ENCODE results near the gene SYS1. TPM values are rescaled to one million over a fixed set of nuclear protein-coding genes. Genes with fewer than 3 reads are reported as not detected.

Gene SYS1
- total RNA-seq: 24.5 and 28.0 TPM in 2 replicates
- 16.9 and 20.0 TPM in 2 replicates for polyA plus RNA-seq

DNA sequence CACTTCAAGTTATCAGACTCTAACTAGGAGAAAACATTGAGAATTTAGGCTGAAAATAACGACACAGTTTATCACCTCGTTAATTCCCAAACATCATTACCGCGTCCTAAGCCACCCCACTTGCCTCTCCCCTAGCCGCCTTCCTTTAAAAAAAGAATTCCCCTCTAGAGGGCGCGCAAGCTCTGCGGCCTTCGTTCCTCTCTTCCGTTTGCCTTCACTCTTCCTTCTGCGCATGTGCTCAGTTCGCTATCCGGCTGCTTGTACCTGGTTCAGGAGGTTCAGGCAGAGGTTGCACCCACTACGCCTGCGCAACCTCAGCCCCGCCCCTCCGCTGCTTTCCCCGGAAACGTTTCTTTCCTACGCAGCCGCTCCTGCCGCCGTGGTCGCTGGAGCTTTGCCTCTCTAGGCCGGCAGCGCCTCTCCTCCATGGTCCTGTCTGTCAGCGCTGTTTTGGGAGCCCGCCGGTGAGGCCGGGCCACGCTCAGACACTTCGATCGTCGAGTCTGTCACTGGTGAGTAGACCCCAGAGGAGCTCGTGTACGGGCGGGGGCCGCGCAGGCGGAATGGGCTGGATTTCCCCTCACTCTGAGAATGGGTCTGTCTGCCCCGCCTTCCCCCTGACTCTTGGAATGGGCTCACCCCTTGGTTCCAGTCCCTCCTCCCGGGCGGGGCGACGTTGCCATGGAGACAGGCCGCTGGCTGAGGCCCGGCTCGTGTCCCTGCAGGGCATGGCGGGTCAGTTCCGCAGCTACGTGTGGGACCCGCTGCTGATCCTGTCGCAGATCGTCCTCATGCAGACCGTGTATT lies at the start of gene SYS1:
TSS of gene SYS1 (plus strand) at position 353 of the 807 bp plus-strand sequence. CDS start at position 729, 376 bp downstream.
- TF ChIP-seq, protein P1, sequence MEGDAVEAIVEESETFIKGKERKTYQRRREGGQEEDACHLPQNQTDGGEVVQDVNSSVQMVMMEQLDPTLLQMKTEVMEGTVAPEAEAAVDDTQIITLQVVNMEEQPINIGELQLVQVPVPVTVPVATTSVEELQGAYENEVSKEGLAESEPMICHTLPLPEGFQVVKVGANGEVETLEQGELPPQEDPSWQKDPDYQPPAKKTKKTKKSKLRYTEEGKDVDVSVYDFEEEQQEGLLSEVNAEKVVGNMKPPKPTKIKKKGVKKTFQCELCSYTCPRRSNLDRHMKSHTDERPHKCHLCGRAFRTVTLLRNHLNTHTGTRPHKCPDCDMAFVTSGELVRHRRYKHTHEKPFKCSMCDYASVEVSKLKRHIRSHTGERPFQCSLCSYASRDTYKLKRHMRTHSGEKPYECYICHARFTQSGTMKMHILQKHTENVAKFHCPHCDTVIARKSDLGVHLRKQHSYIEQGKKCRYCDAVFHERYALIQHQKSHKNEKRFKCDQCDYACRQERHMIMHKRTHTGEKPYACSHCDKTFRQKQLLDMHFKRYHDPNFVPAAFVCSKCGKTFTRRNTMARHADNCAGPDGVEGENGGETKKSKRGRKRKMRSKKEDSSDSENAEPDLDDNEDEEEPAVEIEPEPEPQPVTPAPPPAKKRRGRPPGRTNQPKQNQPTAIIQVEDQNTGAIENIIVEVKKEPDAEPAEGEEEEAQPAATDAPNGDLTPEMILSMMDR (IDR thresholded peaks at IDR 0.05; ENCODE audit: low read depth, low read length): peak; percentile 81
- peaks cover 14% of the 10 kb centered on the region for H3K4me1 ChIP-seq (ENCODE audit: low read depth)
- H3K36me3 ChIP-seq: peaks cover 6% of the 10 kb centered on the region
- peak; percentile 98 to 99 for DNase-seq (ENCODE audit: low read depth in 1 of 2, low spot score in 1 of 2)
- peak within 1 kb of the TSS; percentile 71 for H3K4me3 ChIP-seq
- no peaks in the 10 kb centered on the region for H3K9me3 ChIP-seq (ENCODE audit: low read depth)
- H3K27ac ChIP-seq: peak within 1 kb of the TSS; percentile 94
- no peaks in the 10 kb centered on the region for H3K27me3 ChIP-seq

DNA sequence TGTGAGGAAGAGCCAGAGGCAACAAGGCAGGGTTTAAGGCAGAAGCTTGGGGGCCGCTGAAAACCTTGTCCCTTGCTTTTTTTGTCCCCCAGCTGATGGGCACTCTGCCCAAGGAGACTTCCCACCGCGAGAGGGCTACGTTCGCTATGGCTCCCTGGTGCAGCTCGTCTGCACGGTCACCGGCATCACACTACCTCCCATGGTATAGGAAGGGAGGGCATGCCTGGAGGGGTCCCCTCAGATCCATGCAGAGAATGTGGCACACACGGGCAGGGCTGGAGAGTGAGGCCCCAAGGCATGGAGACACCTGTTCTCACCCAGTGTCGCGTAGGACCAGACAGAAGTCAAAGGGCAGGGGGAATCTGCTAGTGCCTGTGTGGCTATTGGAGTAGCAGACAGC lies 49.0 kb upstream of the SYS1 start:
- Histone ChIP-seq H3K27ac (no peak overlapping the region), H3K9me3 (ENCODE audit: low read depth) (no peaks in the 10 kb centered on the region), H3K27me3 (peaks cover 6% of the 10 kb centered on the region), H3K4me3 (no peak overlapping the region), H3K4me1 (ENCODE audit: low read depth) (no peaks in the 10 kb centered on the region), H3K36me3 (no peaks in the 10 kb centered on the region)
- DNase-seq (ENCODE audit: low read depth in 1 of 2, low spot score in 1 of 2): no peak
- TF ChIP-seq, protein P1 (IDR thresholded peaks at IDR 0.05; ENCODE audit: low read depth, low read length): no peak

DNA sequence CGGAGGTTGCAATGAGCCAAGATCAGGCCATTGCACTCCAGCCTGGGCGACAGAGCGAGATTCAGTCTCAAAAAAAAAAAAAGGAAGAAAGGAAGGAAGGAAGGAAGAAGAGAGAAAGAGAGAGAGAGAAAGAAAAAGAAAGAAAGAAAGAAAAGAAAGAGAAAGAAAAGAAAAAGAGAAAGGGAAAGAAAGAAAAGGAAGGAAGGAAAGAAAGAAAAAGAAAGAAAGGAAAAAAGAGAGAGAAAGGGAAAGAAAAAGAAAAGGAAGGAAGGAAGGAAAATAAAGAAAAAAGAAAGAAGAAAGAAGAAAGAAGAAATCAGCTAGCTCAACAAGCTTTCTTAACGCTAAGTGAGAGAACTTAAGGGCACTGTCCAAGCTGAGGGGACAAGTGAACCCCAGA lies 47.3 kb upstream of the SYS1 start:
- Histone ChIP-seq H3K4me1 (ENCODE audit: low read depth) (no peaks in the 10 kb centered on the region), H3K27ac (no peak overlapping the region), H3K27me3 (peaks cover 6% of the 10 kb centered on the region), H3K36me3 (no peaks in the 10 kb centered on the region), H3K4me3 (no peak overlapping the region), H3K9me3 (ENCODE audit: low read depth) (no peaks in the 10 kb centered on the region)
- DNase-seq (ENCODE audit: low read depth in 1 of 2, low spot score in 1 of 2): no peak
- TF ChIP-seq, protein P1 (IDR thresholded peaks at IDR 0.05; ENCODE audit: low read depth, low read length): no peak

DNA sequence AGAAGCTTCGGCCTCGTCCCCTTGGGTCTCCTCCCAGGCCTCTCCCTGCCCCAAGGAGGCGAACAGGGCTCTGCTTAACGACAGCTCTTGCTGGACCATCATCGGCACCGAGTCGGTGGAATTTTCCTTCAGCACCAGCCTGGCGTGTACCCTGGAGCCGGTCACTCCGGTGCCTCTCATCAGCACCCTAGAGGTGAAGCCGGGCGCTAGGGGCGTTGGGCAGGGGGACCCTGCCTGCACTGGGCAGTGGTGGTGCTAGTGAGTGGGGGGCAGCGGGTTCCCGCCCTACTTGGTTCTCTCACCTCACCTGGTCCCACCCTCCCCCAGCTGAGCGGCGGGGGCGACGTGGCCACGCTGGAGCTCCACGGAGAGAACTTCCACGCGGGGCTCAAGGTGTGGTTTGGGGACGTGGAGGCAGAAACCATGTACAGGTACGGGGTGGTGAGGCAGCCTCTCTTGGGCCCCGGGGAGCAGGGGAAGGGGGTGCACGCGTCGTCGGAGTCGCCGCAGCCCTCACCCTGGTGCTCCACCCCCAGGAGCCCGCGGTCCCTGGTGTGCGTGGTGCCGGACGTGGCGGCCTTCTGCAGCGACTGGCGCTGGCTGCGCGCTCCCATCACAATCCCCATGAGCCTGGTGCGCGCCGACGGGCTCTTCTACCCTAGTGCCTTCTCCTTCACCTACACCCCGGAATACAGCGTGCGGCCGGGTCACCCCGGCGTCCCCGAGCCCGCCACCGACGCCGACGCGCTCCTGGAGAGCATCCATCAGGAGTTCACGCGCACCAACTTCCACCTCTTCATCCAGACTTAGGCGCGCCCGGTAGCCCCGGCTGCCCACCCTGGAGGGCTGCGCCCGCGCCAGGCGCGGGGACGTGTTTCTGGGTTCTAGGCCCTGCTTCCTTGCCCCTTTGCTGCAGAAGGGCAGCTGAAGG lies 46.5 kb upstream of the SYS1 start:
- H3K9me3 ChIP-seq (ENCODE audit: low read depth): no peaks in the 10 kb centered on the region
- no peak for DNase-seq (ENCODE audit: low read depth in 1 of 2, low spot score in 1 of 2)
- TF ChIP-seq, protein P1 (IDR thresholded peaks at IDR 0.05; ENCODE audit: low read depth, low read length): no peak
- no peaks in the 10 kb centered on the region for H3K36me3 ChIP-seq
- H3K27ac ChIP-seq: no peak overlapping the region
- peaks cover 6% of the 10 kb centered on the region for H3K27me3 ChIP-seq
- no peak overlapping the region for H3K4me3 ChIP-seq
- no peaks in the 10 kb centered on the region for H3K4me1 ChIP-seq (ENCODE audit: low read depth)

DNA sequence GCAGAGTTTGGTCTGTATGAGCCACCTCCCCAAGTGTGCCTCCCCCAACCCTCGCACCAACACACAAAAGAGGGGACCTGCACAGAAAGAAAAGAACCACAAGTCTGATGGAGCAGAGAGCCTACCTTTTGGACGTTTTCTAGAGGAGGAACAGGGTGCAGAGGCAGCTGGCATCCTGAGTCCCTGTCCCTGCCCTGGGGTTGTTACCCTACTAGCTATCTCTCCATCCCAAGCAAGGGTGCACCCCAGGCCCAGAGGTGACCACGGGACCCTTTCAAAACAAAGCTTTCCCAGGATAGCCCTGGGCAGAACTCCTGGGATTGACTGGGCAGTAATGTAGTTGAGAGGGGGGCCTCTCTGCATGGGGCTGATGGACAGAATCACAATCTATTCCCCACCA lies 45.1 kb upstream of the SYS1 start:
- Histone ChIP-seq H3K36me3 (no peaks in the 10 kb centered on the region), H3K4me1 (ENCODE audit: low read depth) (no peaks in the 10 kb centered on the region), H3K9me3 (ENCODE audit: low read depth) (no peaks in the 10 kb centered on the region), H3K4me3 (no peak overlapping the region), H3K27ac (no peak overlapping the region), H3K27me3 (no peaks in the 10 kb centered on the region)
- TF ChIP-seq, protein P1 (IDR thresholded peaks at IDR 0.05; ENCODE audit: low read depth, low read length): no peak
- DNase-seq (ENCODE audit: low read depth in 1 of 2, low spot score in 1 of 2): no peak

Data from cardiac muscle cell (in vitro differentiated cells and primary cell).